ENCODE measurements around the gene CDK8. TPM values are rescaled to one million over a fixed set of nuclear protein-coding genes. Genes with fewer than 3 reads are reported as not detected.
"Not testable (repeated sequence)": the region's sequence is repeated elsewhere in the genome, so short reads cannot be mapped to it uniquely, and the experiment has no call there.

Gene CDK8
- polyA plus RNA-seq, 3 donors, result 3.0 to 10.9 (median 3.3) TPM

GRCh38 chr13:26247608-26248007 lies 6.3 kb upstream of the CDK8 start:
- H3K4me3 ChIP-seq (replicated peaks in 1 of 3; ENCODE audit: low read depth in 2 of 3, low read length in 3 of 3), result no peak overlapping the region
- H3K27ac ChIP-seq (ENCODE audit: low read depth in 1 of 2, low read length in 2 of 2), result no peak overlapping the region
- peaks cover 0 to 5% (median 3%) of the 10 kb centered on the region in 3 donors for H3K27me3 Mint-ChIP-seq (ENCODE audit: low read depth in 3 of 3)
- H3K4me3 Mint-ChIP-seq, result no peak overlapping the region
- no peak overlapping the region for H3K4me2 ChIP-seq (replicated peaks; ENCODE audit: extremely low read depth, low read length, poor library complexity, severe bottlenecking)
- H3K27me3 ChIP-seq (ENCODE audit: control insufficient read depth in 2 of 2, insufficient read depth in 2 of 2, low read length in 2 of 2), result peaks cover 2% of the 10 kb centered on the region in 2 donors
- no peak overlapping the region for H3K27ac Mint-ChIP-seq
- TF ChIP-seq CTCF (IDR thresholded peaks at IDR 0.05), result no peak
- no peaks in the 10 kb centered on the region for H3K79me2 ChIP-seq (ENCODE audit: insufficient read depth, low read length)
- intact Hi-C loops (cut with micrococcal nuclease), result no loop called here
- H4K20me1 ChIP-seq (ENCODE audit: insufficient read depth, low read length), result no peaks in the 10 kb centered on the region
- peaks cover 0 to 3% of the 10 kb centered on the region in 2 donors for H3K9me3 ChIP-seq (replicated peaks in 1 of 2; ENCODE audit: control insufficient read depth in 1 of 2, insufficient read depth in 1 of 2, low read length in 2 of 2)
- WGBS (ENCODE audit: insufficient coverage), result no CpG with 5 or more reads among the region's 3 CpGs
- H3K36me3 Mint-ChIP-seq, result no peaks in the 10 kb centered on the region
- no peaks in the 10 kb centered on the region for H3K4me1 ChIP-seq (ENCODE audit: control insufficient read depth in 1 of 2, insufficient read depth in 2 of 2, low read length in 2 of 2)
- DNase-seq, result no peak
- no peak overlapping the region for H3K9ac ChIP-seq (ENCODE audit: insufficient read depth, low read length, poor library complexity, severe bottlenecking)
- no peak overlapping the region for H2AFZ ChIP-seq (ENCODE audit: insufficient read depth, low read depth, low read length, poor library complexity, severe bottlenecking)
- H3K36me3 ChIP-seq (replicated peaks in 1 of 2; ENCODE audit: control insufficient read depth in 1 of 2, insufficient read depth in 2 of 2, low read length in 2 of 2), result no peaks in the 10 kb centered on the region
- H3K9me3 Mint-ChIP-seq, result peaks cover 0 to 4% (median 0%) of the 10 kb centered on the region in 7 donors
- H3K4me1 Mint-ChIP-seq, result no peaks in the 10 kb centered on the region

DNA sequence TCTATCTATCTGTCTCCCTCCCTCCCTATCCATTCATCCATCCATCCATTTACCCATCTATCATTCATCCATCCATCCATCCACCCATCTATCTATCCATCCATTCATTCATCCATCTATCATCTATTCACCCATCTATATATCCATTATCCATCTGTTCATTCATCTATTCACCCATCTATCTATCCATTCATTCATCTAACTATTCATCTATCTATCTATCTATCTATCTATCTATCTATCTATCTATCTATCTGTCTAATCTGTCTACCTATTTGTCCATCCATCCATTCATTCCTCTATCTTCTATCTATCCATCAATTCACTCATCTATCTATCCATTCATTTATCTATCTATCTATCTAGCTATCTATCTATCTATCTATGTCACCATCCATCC lies 4.4 kb upstream of the CDK8 start:
- no peak for TF ChIP-seq CTCF (IDR thresholded peaks at IDR 0.05)
- intact Hi-C loops (cut with micrococcal nuclease), result no loop called here
- Histone ChIP-seq H2AFZ (ENCODE audit: insufficient read depth, low read depth, low read length, poor library complexity, severe bottlenecking) (no peak overlapping the region), H3K9ac (ENCODE audit: insufficient read depth, low read length, poor library complexity, severe bottlenecking) (no peak overlapping the region), H3K4me1 (ENCODE audit: control insufficient read depth in 1 of 2, insufficient read depth in 2 of 2, low read length in 2 of 2) (peaks cover 0 to 4% of the 10 kb centered on the region in 2 donors), H3K27me3 (ENCODE audit: control insufficient read depth in 2 of 2, insufficient read depth in 2 of 2, low read length in 2 of 2) (peaks cover 2% of the 10 kb centered on the region in 2 donors), H4K20me1 (ENCODE audit: insufficient read depth, low read length) (no peaks in the 10 kb centered on the region), H3K9me3 (replicated peaks in 1 of 2; ENCODE audit: control insufficient read depth in 1 of 2, insufficient read depth in 1 of 2, low read length in 2 of 2) (no peaks in the 10 kb centered on the region), H3K36me3 (replicated peaks in 1 of 2; ENCODE audit: control insufficient read depth in 1 of 2, insufficient read depth in 2 of 2, low read length in 2 of 2) (no peaks in the 10 kb centered on the region), H3K4me2 (replicated peaks; ENCODE audit: extremely low read depth, low read length, poor library complexity, severe bottlenecking) (no peak overlapping the region), H3K4me3 (replicated peaks in 1 of 3; ENCODE audit: low read depth in 2 of 3, low read length in 3 of 3) (no peak overlapping the region), H3K79me2 (ENCODE audit: insufficient read depth, low read length) (peaks cover 1% of the 10 kb centered on the region), H3K27ac (ENCODE audit: low read depth in 1 of 2, low read length in 2 of 2) (no peak overlapping the region)
- Mint-ChIP-seq H3K9me3 (no peaks in the 10 kb centered on the region), H3K4me1 (peaks cover 4% of the 10 kb centered on the region), H3K4me3 (no peak overlapping the region), H3K27me3 (ENCODE audit: low read depth in 3 of 3) (peaks cover 0 to 5% (median 3%) of the 10 kb centered on the region in 3 donors), H3K27ac (no peak overlapping the region), H3K36me3 (no peaks in the 10 kb centered on the region)
- DNase-seq, result no peak

GRCh38 chr13:26252006-26252405 lies 1.9 kb upstream of the CDK8 start:
- H3K27me3 Mint-ChIP-seq (ENCODE audit: low read depth in 3 of 3); H2AFZ ChIP-seq (ENCODE audit: insufficient read depth, low read depth, low read length, poor library complexity, severe bottlenecking); H3K36me3 Mint-ChIP-seq; H3K36me3 ChIP-seq (replicated peaks in 1 of 2; ENCODE audit: control insufficient read depth in 1 of 2, insufficient read depth in 2 of 2, low read length in 2 of 2); H3K27ac ChIP-seq (ENCODE audit: low read depth in 1 of 2, low read length in 2 of 2); H3K4me3 Mint-ChIP-seq; H3K4me3 ChIP-seq (replicated peaks in 1 of 3; ENCODE audit: low read depth in 2 of 3, low read length in 3 of 3); H3K27ac Mint-ChIP-seq; H3K4me2 ChIP-seq (replicated peaks; ENCODE audit: extremely low read depth, low read length, poor library complexity, severe bottlenecking); H3K9me3 Mint-ChIP-seq; H3K9me3 ChIP-seq (replicated peaks in 1 of 2; ENCODE audit: control insufficient read depth in 1 of 2, insufficient read depth in 1 of 2, low read length in 2 of 2); DNase-seq; H3K9ac ChIP-seq (ENCODE audit: insufficient read depth, low read length, poor library complexity, severe bottlenecking); H3K27me3 ChIP-seq (ENCODE audit: control insufficient read depth in 2 of 2, insufficient read depth in 2 of 2, low read length in 2 of 2): not testable (repeated sequence)
- Histone ChIP-seq H3K4me1 (ENCODE audit: control insufficient read depth in 1 of 2, insufficient read depth in 2 of 2, low read length in 2 of 2) (peaks cover 15 to 18% of the 10 kb centered on the region in 2 donors), H4K20me1 (ENCODE audit: insufficient read depth, low read length) (peaks cover 12% of the 10 kb centered on the region), H3K79me2 (ENCODE audit: insufficient read depth, low read length) (peaks cover 26% of the 10 kb centered on the region)
- intact Hi-C loops (cut with micrococcal nuclease), result loop anchor here (5.0 to 10.0 kb wide), 2 partner anchors 65 to 67 kb away; no protein-coding TSS in a partner anchor
- H3K4me1 Mint-ChIP-seq, result peaks cover 21% of the 10 kb centered on the region
- WGBS (ENCODE audit: insufficient coverage), result no CpG with 5 or more reads among the region's 4 CpGs
